SH-SY5Y (cell line): ENCODE results near the gene NMNAT1.

Source experiments
- GATA2 ChIP-seq: IDR thresholded peaks from 2 replicates; pipeline ENCODE4 v1.6.1; 2011; ENCODE audit warnings: mild to moderate bottlenecking, low read depth, low read length
- GATA3 ChIP-seq: IDR thresholded peaks from 2 replicates; pipeline ENCODE4 v1.6.1; 2011; ENCODE audit warnings: low read depth, mild to moderate bottlenecking, low read length, moderate library complexity

GRCh38 chr1:10001016-10001665 is 57.9 kb downstream of the NMNAT1 start:
- no peak for TF ChIP-seq GATA2
- TF ChIP-seq GATA3, result no peak
